Adrenal gland (tissue), 12 donors: ENCODE data around the gene ZNF132. TPM values are rescaled to one million over a fixed set of nuclear protein-coding genes. Genes with fewer than 3 reads are reported as not detected.
"Not testable (repeated sequence)": the region's sequence is repeated elsewhere in the genome, so short reads cannot be mapped to it uniquely, and the experiment has no call there.

Experiments used
- DNase-seq, 7 donors: peaks; one replicate each; pipeline ENCODE4 v3.0.0-alpha.2; 2019 to 2020
- H3K27ac ChIP-seq, 5 donors: fragments of 200-600 bp; sonication (generic) in 4 of 5; 1 replicate in 3 of 5; 2 replicates in 2 of 5; pipeline versions ENCODE4 v1.5.1 to v1.8.0; 2016 to 2020; ENCODE audit warnings: mild to moderate bottlenecking in 1 of 5
- H3K27me3 ChIP-seq: fragments of 200-600 bp; 2 replicates; pipeline ENCODE4 v1.8.0; 2021
- H3K36me3 ChIP-seq, 2 donors: fragments of 200-600 bp; replicated peaks in 1 of 2; 1 replicate in 1 of 2; 2 replicates in 1 of 2; pipeline versions ENCODE4 v1.5.1 to v1.8.0; 2018 to 2022
- H3K4me1 ChIP-seq, 2 donors: fragments of 200-600 bp; replicated peaks in 1 of 2; 1 replicate in 1 of 2; 2 replicates in 1 of 2; pipeline versions ENCODE4 v1.5.1 to v1.8.0; 2018 to 2021
- H3K4me3 ChIP-seq, 4 donors: fragments of 200-600 bp; sonication (generic) in 3 of 4; one replicate each; pipeline ENCODE4 v1.5.1; 2016 to 2018
- H3K9me3 ChIP-seq, 3 donors: fragments of 200-600 bp; sonication (generic) in 1 of 3; replicated peaks in 1 of 3; 1 replicate in 2 of 3; 2 replicates in 1 of 3; pipeline versions ENCODE4 v1.5.1 to v1.8.0; 2016 to 2021
- POLR2A ChIP-seq, 2 donors: fragments of 450-650 bp; IDR thresholded peaks; one replicate each; pipeline ENCODE4 v1.6.1; 2017; ENCODE audit warnings: antibody characterized with exemption in 2 of 2, mild to moderate bottlenecking in 2 of 2, moderate library complexity in 1 of 2
- WGBS, 4 donors: extraction: QIAGEN DNeasy Blood & Tissue Kit in 2 of 4; methylation state at CpG; one replicate each; pipeline versions ENCODE4 v1.1.5 to v1.1.7; 2013 to 2017; 5-methylcytosine and 5-hydroxymethylcytosine counted together
- intact Hi-C, 2 donors: fragments of 100-400 bp; cut with DNase I; formaldehyde crosslinking; loops; one replicate each; pipeline versions ENCODE4 v1.14.1 to v1.15.0; 2022 to 2023
- polyA plus RNA-seq, 3 donors: library from polyadenylated mRNA; stranded (reverse); fragments of 200-250 nt in 2 of 3; fragments of 350-450 nt in 1 of 3; fragmentation: Illumina TruSeq in 1 of 3; extraction: RNeasy Lipid Tissue Mini Kit (QIAGEN cat#74804) in 1 of 3; gene quantifications; one replicate each; pipeline ENCODE4 v1.2.3, GENCODE V29; 2013 to 2014
- total RNA-seq, 9 donors: library from RNA; depleted of rRNA in 4 of 9; stranded (reverse); fragments of >200 nt in 4 of 9; fragments of 120-200 nt in 1 of 9; fragmentation: NEBNext Ultra II Directional in 1 of 9; extraction: Animal tissue kit (Norgen Biotek cat#: 25700) in 1 of 9; gene quantifications; one replicate each; pipeline versions ENCODE4 v1.1.0 to v1.2.4, GENCODE V29; 2013 to 2023
- TF ChIP-seq, protein P1 (sequence below), 6 experiments: fragments of 450-650 bp in 4 of 6; fragments of 200-600 bp in 2 of 6; sonication (generic) in 1 of 6; IDR thresholded peaks; 1 replicate in 5 of 6; 2 replicates in 1 of 6; pipeline versions ENCODE4 v1.5.1 to v1.8.0; 2016 to 2021; ENCODE audit warnings: antibody characterized with exemption in 6 of 6, mild to moderate bottlenecking in 2 of 6, moderate library complexity in 1 of 6
- donor health status: healthy with polysubstance abuse.
- donor health status: Bipolar disorder and iron deficiency.
- donor health status: DM: yes; HTN: yes; CAD: no.
- donor health status: DM: no; HTN: no; CAD: no.
- donor health status: DM: no; HTN: no; CAD: no.
- donor health status: DM: yes; HTN: yes; CAD: no.

ZNF132 gene
- total and polyA plus RNA-seq, 12 donors: 1.3 to 12.0 (median 4.6) TPM

DNA sequence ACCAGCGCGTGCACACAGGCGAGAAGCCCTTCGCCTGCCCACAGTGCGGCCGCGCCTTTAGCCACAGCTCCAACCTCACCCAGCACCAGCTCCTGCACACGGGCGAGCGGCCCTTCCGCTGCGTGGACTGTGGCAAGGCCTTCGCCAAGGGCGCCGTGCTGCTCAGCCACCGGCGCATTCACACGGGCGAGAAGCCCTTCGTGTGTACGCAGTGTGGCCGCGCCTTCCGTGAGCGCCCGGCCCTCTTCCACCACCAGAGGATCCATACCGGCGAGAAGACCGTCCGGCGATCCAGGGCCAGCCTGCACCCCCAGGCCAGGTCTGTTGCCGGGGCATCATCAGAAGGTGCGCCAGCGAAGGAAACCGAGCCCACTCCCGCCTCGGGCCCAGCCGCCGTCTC, 31.8 kb upstream of the ZNF132 start:
- intact Hi-C loops: no loop called here
- H3K9me3 ChIP-seq: no peaks in the 10 kb centered on the region
- no peaks in the 10 kb centered on the region for H3K27me3 ChIP-seq
- no peak overlapping the region for H3K27ac ChIP-seq
- H3K4me3 ChIP-seq: no peak overlapping the region
- H3K4me1 ChIP-seq: peaks cover 4 to 18% of the 10 kb centered on the region in 2 donors
- H3K36me3 ChIP-seq: peaks cover 0 to 33% of the 10 kb centered on the region in 2 donors
- 94 to 95% (median 95%) methylated on average over 19 to 39 of the region's 39 CpGs for WGBS, 4 donors
- DNase-seq: no peak
- TF ChIP-seq, protein P1, sequence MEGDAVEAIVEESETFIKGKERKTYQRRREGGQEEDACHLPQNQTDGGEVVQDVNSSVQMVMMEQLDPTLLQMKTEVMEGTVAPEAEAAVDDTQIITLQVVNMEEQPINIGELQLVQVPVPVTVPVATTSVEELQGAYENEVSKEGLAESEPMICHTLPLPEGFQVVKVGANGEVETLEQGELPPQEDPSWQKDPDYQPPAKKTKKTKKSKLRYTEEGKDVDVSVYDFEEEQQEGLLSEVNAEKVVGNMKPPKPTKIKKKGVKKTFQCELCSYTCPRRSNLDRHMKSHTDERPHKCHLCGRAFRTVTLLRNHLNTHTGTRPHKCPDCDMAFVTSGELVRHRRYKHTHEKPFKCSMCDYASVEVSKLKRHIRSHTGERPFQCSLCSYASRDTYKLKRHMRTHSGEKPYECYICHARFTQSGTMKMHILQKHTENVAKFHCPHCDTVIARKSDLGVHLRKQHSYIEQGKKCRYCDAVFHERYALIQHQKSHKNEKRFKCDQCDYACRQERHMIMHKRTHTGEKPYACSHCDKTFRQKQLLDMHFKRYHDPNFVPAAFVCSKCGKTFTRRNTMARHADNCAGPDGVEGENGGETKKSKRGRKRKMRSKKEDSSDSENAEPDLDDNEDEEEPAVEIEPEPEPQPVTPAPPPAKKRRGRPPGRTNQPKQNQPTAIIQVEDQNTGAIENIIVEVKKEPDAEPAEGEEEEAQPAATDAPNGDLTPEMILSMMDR (IDR thresholded peaks at IDR 0.05): no peak
- no peak for TF ChIP-seq POLR2A (IDR thresholded peaks at IDR 0.05)

DNA sequence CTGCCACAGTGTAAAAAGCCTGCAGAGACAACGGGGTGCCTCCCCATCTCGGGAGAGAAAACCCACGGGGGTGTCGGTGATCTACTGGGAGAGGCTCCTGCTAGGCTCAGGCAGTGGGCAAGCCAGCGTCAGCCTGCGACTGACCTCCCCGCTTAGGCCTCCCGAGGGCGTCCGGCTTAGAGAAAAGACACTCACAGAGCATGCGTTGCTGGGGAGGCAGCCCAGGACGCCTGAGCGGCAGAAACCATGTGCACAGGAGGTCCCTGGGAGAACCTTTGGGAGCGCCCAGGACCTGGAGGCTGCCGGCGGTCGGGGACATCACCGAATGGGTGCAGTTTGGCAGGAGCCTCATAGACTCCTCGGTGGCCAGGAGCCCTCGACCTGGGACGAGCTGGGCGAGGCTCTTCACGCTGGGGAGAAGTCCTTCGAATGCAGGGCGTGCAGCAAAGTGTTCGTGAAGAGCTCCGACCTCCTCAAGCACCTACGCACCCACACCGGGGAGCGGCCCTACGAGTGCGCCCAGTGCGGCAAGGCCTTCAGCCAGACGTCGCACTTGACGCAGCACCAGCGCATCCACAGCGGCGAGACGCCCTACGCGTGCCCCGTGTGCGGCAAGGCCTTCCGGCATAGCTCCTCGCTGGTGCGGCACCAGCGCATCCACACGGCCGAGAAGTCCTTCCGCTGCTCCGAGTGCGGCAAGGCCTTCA, 31.0 kb upstream of the ZNF132 start:
- DNase-seq, H3K4me3 ChIP-seq, H3K9me3 ChIP-seq, H3K27me3 ChIP-seq, H3K27ac ChIP-seq, intact Hi-C loops: not testable (repeated sequence)
- Histone ChIP-seq H3K4me1 (peaks cover 0 to 14% of the 10 kb centered on the region in 2 donors), H3K36me3 (peaks cover 0 to 33% of the 10 kb centered on the region in 2 donors)
- 90 to 99% (median 97%) methylated on average over 12 to 33 of the region's 53 CpGs for WGBS, 4 donors

DNA sequence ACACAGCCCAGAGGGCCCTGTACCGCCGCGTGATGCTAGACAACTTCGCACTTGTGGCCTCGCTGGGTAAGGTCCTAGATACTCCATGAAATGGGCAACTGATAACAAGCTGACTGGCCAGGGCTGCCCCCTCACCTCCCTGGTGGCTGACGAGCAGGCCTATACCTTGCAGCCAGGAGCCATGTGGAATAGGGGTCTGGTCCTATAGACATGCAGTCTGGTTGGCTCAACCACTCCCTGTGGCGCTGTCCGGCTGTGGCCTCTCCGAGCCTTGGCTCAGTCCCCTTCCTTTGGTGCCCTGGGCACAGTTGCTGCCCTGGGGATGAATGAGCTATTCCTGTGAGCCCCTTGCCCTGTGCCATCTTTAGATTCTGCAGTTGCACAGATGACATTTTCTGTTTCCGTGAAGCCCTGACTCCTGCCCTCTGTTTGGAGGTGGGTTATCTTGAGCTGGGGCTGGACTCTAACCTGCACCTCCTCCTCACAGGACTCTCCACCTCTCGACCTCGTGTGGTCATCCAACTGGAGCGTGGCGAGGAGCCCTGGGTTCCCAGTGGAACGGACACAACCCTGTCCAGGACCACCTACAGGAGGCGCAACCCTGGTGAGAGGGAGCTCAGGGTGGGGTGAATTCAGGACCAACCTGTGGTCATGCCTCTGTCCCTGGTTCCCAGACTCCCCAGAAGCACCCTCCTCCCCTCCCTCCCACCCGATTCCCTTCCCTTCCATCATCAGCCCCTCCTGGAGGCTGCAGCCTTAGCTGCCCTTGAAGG, 29.5 kb upstream of the ZNF132 start:
- 89 to 91% (median 90%) methylated on average over 10 to 17 of the region's 17 CpGs for WGBS, 4 donors
- Histone ChIP-seq H3K27ac (no peak overlapping the region), H3K36me3 (peaks cover 0 to 33% of the 10 kb centered on the region in 2 donors), H3K4me1 (peaks cover 0 to 10% of the 10 kb centered on the region in 2 donors), H3K4me3 (no peak overlapping the region), H3K27me3 (no peaks in the 10 kb centered on the region), H3K9me3 (no peaks in the 10 kb centered on the region)
- intact Hi-C loops: no loop called here
- no peak for DNase-seq
- TF ChIP-seq, protein P1 (IDR thresholded peaks at IDR 0.05): no peak
- TF ChIP-seq POLR2A (IDR thresholded peaks at IDR 0.05): no peak

DNA sequence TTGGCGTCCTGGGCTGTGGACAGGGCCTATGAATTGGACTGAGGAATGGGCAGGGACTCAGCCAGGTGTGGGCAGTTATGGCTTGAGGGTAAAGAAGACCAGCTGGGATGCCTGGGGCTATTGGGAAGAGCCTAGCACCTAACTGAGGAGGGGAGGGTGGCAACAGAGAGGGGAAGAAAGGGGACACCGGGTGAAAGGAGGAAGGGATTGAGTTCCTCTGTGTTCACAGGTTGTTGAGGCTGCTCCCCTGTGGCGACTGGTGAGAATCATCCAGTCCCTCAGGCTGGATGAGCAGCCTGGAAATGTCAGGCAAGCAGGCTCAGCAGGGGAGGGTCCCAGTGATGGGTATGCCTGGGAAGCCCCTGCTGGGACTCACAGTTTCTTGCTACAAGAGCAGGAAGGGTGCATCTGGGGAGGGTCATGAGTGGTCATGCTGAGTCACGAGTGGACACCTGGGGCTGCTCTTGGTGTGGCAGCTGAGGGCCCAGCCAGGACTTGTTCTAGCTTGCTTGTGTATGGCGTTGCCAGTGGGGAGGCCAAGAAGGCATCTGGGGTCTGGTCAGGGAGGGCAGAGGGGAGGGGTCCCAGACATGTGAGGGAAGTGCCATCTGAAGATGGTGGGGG, 28.4 kb upstream of the ZNF132 start:
- Histone ChIP-seq H3K36me3 (peaks cover 0 to 33% of the 10 kb centered on the region in 2 donors), H3K9me3 (no peaks in the 10 kb centered on the region), H3K27me3 (no peaks in the 10 kb centered on the region), H3K4me3 (no peak overlapping the region), H3K27ac (no peak overlapping the region), H3K4me1 (peaks cover 0 to 10% of the 10 kb centered on the region in 2 donors)
- TF ChIP-seq, protein P1 (IDR thresholded peaks at IDR 0.05): no peak
- TF ChIP-seq POLR2A (IDR thresholded peaks at IDR 0.05): no peak
- WGBS, 4 donors: 50 to 69% (median 57%) methylated on average over 3 to 5 of the region's 5 CpGs
- intact Hi-C loops: no loop called here
- DNase-seq: no peak
